Stimulated activated naive CD8-positive, alpha-beta T cell treated with anti-CD3 and anti-CD28 coated beads, Interleukin-15, amount 100 ng/mL, for 72 hours (primary cell): ENCODE results near the gene SLIT3.
A peak's percentile ranks its signal among the peaks of the same experiment; 100 is the strongest.

Source experiments
- ATAC-seq: fragments of 150-1000 bp; cut with Tn5 transposase; 2 replicates; pipeline ENCODE4 v1.10.0; 2021; ENCODE audit warnings: mild to moderate bottlenecking, moderate library complexity
- DNase-seq, 2 donors: peaks; one replicate each; pipeline ENCODE4 v3.0.0; 2021 to 2022
- H3K27ac Mint-ChIP-seq, 2 donors: one replicate each; pipeline ENCODE4 v1.8.0; 2022; ENCODE audit warnings: mild to moderate bottlenecking in 2 of 2, mixed read lengths in 2 of 2, moderate library complexity in 2 of 2
- H3K27me3 Mint-ChIP-seq: one replicate; pipeline ENCODE4 v1.8.0; 2022; ENCODE audit warnings: mixed read lengths
- H3K4me1 Mint-ChIP-seq: one replicate; pipeline ENCODE4 v1.8.0; 2022; ENCODE audit warnings: mild to moderate bottlenecking, mixed read lengths
- H3K4me3 Mint-ChIP-seq, 2 donors: one replicate each; pipeline ENCODE4 v1.8.0; 2022; ENCODE audit warnings: mild to moderate bottlenecking in 2 of 2, mixed read lengths in 2 of 2, moderate library complexity in 1 of 2
- H3K9me3 Mint-ChIP-seq, 2 donors: one replicate each; pipeline ENCODE4 v1.8.0; 2022; ENCODE audit warnings: mixed read lengths in 2 of 2

Gene SLIT3

DNA sequence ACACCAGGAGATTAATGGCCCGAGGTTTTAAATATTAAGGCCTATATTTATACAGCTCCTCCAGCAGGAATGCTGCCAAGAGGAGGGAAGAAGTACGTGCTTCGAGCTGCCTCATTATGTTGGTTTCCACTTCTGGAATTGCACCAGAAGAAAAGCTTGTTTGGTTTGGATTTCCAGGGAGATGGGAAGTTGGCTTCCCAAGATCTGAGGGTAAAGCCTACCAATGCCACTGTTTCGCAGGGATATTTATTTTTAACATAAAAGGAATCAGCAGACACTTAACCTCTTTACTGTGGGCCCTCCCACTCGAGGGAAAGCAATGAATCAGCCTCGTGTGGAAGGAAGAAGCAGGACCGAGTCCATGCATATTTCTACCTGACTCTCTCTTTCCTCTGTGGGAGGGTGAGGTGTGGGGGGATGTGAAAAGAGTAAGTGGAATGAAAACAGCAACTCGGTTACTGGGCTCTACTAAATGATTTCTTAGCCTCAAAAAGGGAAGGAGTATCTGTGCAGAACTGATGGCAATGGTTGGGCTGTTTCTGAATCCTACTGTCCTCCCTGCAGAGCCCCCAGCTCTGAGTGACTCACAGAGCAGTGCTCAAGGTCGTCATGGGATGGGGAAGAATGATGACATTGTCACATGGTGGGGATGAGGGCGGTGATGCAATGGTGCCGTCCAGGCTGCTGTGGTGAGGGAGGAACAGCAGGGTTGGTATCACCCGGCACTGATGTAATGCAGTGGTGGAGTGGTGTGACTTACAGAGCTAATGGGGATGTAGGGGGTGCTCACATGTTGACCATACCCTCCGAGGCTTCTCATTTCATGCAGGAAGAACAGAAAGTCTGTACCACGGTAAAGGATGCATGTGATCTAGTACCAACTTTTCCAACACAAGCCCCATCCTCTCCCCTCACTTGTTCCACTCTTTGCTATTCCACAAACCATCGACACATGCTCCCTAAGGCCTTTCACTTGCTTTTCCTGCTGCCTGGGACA, 506.8 kb downstream of the SLIT3 start:
- Mint-ChIP-seq H3K9me3 (no peaks in the 10 kb centered on the region), H3K4me3 (peak overlapping the region; percentile 27 to 47), H3K4me1 (peaks cover 63% of the 10 kb centered on the region), H3K27me3 (peaks cover 7% of the 10 kb centered on the region), H3K27ac (peak overlapping the region in 1 of 2 donors; percentile 66)
- ATAC-seq (peak; percentile 71), DNase-seq (peak in 1 of 2 donors; percentile 53)

DNA sequence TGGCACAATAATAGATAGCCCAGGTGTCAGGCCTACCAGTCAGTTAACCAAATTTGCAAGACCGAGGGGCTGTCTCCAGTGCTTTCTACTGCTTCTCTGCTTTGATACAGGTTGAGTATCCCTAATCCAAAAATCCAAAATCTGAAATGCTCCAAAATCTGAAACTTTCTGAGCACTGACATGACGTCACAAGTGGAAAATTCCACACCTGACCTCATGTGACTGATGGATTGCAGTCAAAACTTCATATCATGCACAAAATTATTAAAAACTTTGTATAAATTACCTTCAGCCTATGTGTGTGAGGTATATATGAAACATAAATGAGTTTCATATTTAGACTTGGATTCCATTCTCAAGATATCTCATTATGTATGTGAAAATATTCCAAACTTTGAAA, 508.3 kb downstream of the SLIT3 start:
- no peak overlapping the region for H3K27ac Mint-ChIP-seq
- ATAC-seq (no peak), DNase-seq (no peak)
- H3K4me1 Mint-ChIP-seq: peaks cover 49% of the 10 kb centered on the region
- no peaks in the 10 kb centered on the region for H3K9me3 Mint-ChIP-seq
- no peak overlapping the region for H3K4me3 Mint-ChIP-seq
- H3K27me3 Mint-ChIP-seq: peaks cover 7% of the 10 kb centered on the region

DNA sequence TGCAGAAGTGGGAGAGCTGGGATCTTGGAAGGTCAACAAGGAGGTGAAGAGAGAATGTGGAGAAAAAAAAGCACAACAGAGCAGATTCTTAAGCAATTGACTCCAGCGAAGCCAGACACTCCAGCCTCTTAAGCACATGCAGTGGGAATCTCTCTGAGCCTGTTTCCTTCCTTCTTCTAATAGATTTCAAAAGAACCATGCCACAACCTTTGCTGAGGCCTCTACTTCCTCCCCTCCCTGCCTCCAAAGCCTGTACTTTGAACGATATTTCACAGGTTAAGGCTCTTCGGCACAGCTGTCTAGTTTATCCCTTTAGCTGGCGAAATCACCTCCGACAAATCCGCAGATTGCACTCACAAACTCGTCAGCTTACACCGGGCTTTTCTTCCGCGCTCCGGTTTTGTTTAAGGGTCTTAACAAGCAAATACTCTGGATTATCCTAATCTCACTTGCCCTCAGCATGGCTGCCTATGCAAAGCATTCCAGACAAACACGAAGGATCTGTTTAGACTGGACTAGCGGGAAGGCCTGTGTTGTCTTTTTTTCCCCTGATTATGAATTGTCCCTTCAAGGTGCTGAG, 510.2 kb downstream of the SLIT3 start:
- H3K27ac Mint-ChIP-seq: no peak overlapping the region
- DNase-seq: no peak
- H3K27me3 Mint-ChIP-seq: no peaks in the 10 kb centered on the region
- H3K4me1 Mint-ChIP-seq: peaks cover 32% of the 10 kb centered on the region
- no peaks in the 10 kb centered on the region for H3K9me3 Mint-ChIP-seq
- ATAC-seq: no peak
- H3K4me3 Mint-ChIP-seq: no peak overlapping the region

GRCh38 chr5:168790002-168790635, 510.8 kb downstream of the SLIT3 start:
- no peak for DNase-seq
- ATAC-seq: no peak
- Mint-ChIP-seq H3K4me3 (no peak overlapping the region), H3K27me3 (peaks cover 5% of the 10 kb centered on the region), H3K27ac (no peak overlapping the region), H3K9me3 (no peaks in the 10 kb centered on the region), H3K4me1 (peaks cover 26% of the 10 kb centered on the region)

DNA sequence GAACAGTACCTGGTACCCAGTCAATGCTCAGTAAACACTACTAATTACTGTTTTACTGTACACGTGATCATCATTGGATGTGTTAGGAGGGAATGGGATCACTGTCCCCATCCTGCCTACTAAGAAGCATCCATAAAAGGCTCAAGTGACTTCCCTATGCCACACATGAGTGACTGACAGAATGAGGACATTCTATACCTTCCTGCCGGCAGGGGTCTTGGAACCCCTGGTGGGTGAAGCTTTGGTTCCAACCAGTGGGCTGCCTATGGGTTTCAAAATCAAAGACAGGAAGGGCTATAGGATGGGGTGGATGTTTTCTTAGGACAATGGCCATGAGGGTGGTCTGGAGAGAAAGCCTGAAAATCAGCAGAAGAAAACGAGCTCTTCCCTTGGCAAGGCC, 512.2 kb downstream of the SLIT3 start:
- Mint-ChIP-seq H3K27me3 (peaks cover 5% of the 10 kb centered on the region), H3K4me1 (peaks cover 12% of the 10 kb centered on the region), H3K4me3 (no peak overlapping the region), H3K9me3 (no peaks in the 10 kb centered on the region), H3K27ac (no peak overlapping the region)
- DNase-seq: no peak
- ATAC-seq: no peak

DNA sequence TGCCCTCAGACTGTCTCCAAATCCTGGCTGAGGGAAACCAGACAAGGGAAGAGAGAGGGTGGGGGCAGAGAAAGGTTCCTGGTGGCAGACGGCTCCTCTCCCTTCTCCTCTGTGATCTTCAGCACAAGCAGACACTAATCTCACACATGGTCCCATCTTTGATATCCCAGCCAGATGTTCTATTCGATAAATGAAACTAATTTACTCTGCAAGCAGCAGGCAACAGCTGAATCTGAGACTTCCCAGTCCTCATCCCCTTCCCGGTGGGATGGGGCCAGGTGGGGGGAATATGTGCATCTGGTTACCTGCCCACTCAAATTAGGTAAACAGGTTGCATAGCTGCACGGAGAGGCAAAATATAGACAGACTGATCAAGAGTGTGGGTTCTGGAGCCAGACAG, 512.8 kb downstream of the SLIT3 start:
- ATAC-seq (no peak), DNase-seq (no peak)
- Mint-ChIP-seq H3K27me3 (peaks cover 8% of the 10 kb centered on the region), H3K9me3 (peaks cover 0 to 3% of the 10 kb centered on the region in 2 donors), H3K27ac (no peak overlapping the region), H3K4me3 (no peak overlapping the region), H3K4me1 (peaks cover 6% of the 10 kb centered on the region)

- Mint-ChIP-seq H3K27ac (no peak overlapping the region), H3K4me1 (peaks cover 5% of the 10 kb centered on the region), H3K9me3 (peaks cover 0 to 7% of the 10 kb centered on the region in 2 donors), H3K27me3 (peaks cover 15% of the 10 kb centered on the region), H3K4me3 (no peak overlapping the region)
- DNase-seq: no peak
- ATAC-seq: peak; percentile 19
These were observed 514.8 kb downstream of the SLIT3 start for GRCh38 chr5:168786147-168786546.

DNA sequence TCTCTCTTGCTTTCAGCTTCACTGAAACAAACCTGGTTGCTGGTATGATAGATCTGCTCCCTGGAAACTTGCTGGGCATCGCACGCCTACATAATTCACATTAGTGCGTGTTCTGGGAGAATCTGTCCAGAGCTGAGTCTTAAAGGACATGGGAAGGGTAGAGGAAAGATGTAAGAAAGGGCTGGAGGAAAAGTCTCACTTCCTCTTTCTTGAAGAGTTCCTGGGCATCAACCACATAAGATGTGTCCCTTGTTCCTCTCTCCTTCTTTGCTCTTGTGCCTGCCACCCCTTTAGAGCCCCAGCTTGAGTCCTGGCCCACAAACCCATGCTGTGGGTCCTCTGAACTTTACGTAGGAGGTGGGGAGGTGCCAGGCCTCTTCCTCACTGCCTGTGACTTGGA, 516.5 kb downstream of the SLIT3 start:
- ATAC-seq: no peak
- no peaks in the 10 kb centered on the region for H3K4me1 Mint-ChIP-seq
- H3K4me3 Mint-ChIP-seq: no peak overlapping the region
- no peak for DNase-seq
- peaks cover 15% of the 10 kb centered on the region for H3K27me3 Mint-ChIP-seq
- peaks cover 0 to 7% of the 10 kb centered on the region in 2 donors for H3K9me3 Mint-ChIP-seq
- H3K27ac Mint-ChIP-seq: no peak overlapping the region

DNA sequence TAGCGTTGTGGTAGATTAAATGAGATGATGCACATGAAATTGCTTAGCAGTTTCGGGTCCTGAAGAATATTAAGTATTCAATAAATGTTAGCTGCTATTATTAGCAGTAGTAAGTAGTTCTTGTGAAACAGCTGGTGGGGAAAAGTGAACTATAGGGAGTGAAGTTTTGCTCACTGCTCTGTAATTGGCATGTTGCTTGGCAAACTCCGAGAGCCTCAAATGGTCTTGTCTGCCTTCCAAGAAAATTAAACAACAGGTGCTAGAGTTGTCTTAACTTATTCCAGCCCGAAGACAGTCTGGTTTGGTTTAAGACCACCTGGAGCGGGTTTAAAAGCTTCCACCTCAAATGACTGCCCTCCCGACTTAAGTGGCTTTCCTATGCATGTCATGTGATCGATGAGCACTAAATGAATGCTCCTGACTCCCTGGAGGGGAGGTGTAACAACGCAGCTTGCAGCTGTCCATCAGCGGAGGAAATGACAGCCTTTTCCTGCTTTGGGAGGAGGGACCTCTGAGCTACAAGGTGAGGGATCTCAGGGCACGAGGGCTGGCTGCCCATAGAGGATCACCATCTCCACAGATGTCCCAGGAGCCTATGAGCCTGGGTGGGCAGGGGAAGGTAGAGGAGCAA, 518.9 kb downstream of the SLIT3 start:
- DNase-seq (no peak), ATAC-seq (no peak)
- Mint-ChIP-seq H3K27me3 (peaks cover 15% of the 10 kb centered on the region), H3K4me1 (no peaks in the 10 kb centered on the region), H3K4me3 (no peak overlapping the region), H3K27ac (no peak overlapping the region), H3K9me3 (peaks cover 0 to 11% of the 10 kb centered on the region in 2 donors)

DNA sequence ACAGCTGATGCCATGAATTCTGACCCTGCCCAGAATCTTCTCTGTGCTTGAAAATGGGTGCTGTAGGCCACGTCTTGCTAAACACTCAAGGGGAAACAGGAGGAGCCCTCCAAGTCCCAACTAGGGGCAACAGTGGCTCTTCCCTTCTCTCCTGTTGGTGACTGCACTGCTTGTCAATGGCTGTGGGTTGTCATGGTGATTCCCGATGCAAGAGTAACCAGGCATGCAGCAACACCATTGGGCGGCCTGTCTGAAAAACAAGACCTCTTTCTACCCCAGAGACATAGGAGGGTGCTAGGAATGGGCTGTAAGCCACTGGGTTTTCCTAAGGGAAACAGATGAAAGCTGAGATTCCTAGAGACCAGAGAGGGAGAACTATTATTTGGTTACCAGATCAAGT, 520.1 kb downstream of the SLIT3 start:
- H3K4me1 Mint-ChIP-seq: no peaks in the 10 kb centered on the region

GRCh38 chr5:168779333-168779732, 521.6 kb downstream of the SLIT3 start:
- DNase-seq (no peak), ATAC-seq (no peak)
- H3K4me3 Mint-ChIP-seq: no peak overlapping the region
- H3K27ac Mint-ChIP-seq: no peak overlapping the region
- peaks cover 0 to 19% of the 10 kb centered on the region in 2 donors for H3K9me3 Mint-ChIP-seq
- no peaks in the 10 kb centered on the region for H3K4me1 Mint-ChIP-seq
- peaks cover 10% of the 10 kb centered on the region for H3K27me3 Mint-ChIP-seq

More for the DNA sequence above, 520.1 kb downstream of the SLIT3 start:
- DNase-seq (no peak), ATAC-seq (no peak)
- Mint-ChIP-seq H3K27me3 (peaks cover 15% of the 10 kb centered on the region), H3K9me3 (peaks cover 0 to 13% of the 10 kb centered on the region in 2 donors), H3K4me3 (no peak overlapping the region), H3K27ac (no peak overlapping the region)

DNA sequence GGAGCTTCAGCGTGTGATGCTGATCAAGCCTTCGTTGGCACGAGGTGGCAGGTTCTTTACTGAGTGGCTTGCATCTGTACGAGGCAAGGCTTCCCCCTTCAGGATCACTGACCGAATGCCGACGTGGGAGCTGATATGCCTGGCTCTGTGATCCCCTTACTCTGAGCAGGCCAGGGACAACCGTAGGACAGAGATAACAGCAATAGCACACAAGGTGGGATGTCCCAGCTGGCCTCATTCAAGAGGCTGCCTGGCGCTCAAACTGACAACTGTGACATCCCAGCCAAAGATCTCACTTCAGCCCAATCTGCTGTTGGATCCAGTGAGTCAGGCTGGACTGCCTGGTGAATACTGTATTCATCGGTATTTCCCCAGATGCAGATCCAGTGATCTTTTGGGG, 522.4 kb downstream of the SLIT3 start:
- no peaks in the 10 kb centered on the region for H3K4me1 Mint-ChIP-seq
- no peak overlapping the region for H3K4me3 Mint-ChIP-seq
- ATAC-seq (no peak), DNase-seq (no peak)
- H3K9me3 Mint-ChIP-seq: peaks cover 0 to 19% of the 10 kb centered on the region in 2 donors
- peaks cover 10% of the 10 kb centered on the region for H3K27me3 Mint-ChIP-seq
- H3K27ac Mint-ChIP-seq: no peak overlapping the region

GRCh38 chr5:168777651-168778050, 523.3 kb downstream of the SLIT3 start:
- Mint-ChIP-seq H3K9me3 (peaks cover 0 to 12% of the 10 kb centered on the region in 2 donors), H3K4me3 (no peak overlapping the region), H3K4me1 (no peaks in the 10 kb centered on the region), H3K27me3 (peaks cover 4% of the 10 kb centered on the region), H3K27ac (no peak overlapping the region)
- ATAC-seq (no peak), DNase-seq (no peak)

DNA sequence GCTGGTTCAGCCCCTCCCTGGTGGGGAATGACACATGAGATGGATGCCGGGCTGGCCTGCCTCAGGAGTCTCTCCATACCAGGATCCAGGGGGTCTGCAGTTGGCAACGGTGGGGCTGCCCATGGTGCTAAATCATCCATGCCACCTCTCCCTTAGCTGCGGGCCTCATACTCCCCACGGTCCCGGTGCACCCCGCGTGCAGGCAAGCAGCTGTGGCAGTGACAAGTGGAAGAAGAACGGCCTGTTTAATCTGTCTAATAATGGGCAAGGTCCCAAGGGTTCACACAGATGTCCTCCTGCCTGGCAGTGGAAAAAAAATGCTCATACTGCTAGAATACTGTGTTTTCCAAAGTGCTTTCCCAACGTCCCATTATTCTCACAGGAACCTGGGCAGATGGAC, 524.9 kb downstream of the SLIT3 start:
- Mint-ChIP-seq H3K27ac (no peak overlapping the region), H3K4me3 (no peak overlapping the region), H3K4me1 (no peaks in the 10 kb centered on the region), H3K27me3 (peaks cover 14% of the 10 kb centered on the region), H3K9me3 (peaks cover 0 to 12% of the 10 kb centered on the region in 2 donors)
- DNase-seq (no peak), ATAC-seq (no peak)

DNA sequence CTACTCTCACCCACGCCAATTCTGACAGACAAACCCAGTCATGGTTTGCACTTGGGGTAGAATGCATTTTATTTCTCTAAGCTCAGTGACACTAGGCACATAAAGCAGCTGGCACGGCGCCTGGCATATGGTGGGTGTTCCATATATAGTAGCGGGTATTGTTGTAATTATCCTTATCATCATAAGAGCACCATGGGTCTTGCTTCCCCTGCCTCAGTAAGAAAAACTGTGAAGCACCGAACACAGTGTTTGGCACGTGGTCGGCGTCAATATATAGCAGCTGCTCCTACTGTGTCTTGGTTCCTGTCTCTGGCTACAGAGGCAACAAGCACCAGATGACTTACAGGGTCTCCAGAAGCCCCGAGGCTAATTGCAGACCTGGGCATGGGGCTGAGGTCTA, 527.7 kb downstream of the SLIT3 start:
- Mint-ChIP-seq H3K27ac (peak overlapping the region in 1 of 2 donors; percentile 65), H3K27me3 (peaks cover 21% of the 10 kb centered on the region), H3K4me1 (no peaks in the 10 kb centered on the region), H3K9me3 (peaks cover 0 to 14% of the 10 kb centered on the region in 2 donors), H3K4me3 (no peak overlapping the region)
- ATAC-seq: no peak
- DNase-seq: no peak
